GM12878 (cell line): ENCODE data around the gene CMTM1.

Experiments used
- CTCF ChIP-seq, 3 experiments: IDR thresholded peaks in 2 of 3; conservative IDR thresholded peaks in 1 of 3; 2 replicates each; pipeline ENCODE4 v1.5.1; 2011; ENCODE audit warnings: low read depth in 3 of 3, low read length in 3 of 3, mild to moderate bottlenecking in 3 of 3, control low read depth in 2 of 3, moderate library complexity in 2 of 3, inconsistent platforms in 1 of 3, mixed read lengths in 1 of 3; ENCODE audit not compliant: control insufficient read depth in 2 of 3, insufficient read depth in 1 of 3; ENCODE audit errors: extremely low read depth in 1 of 3
- REST ChIP-seq: IDR thresholded peaks from 2 replicates; pipeline ENCODE4 v1.6.1; 2012; ENCODE audit warnings: mild to moderate bottlenecking, low read depth, low read length
- TF ChIP-seq, protein P1 (sequence below): fragments of 450-650 bp; conservative IDR thresholded peaks from 2 replicates; pipeline ENCODE4 v1.6.1; 2017; ENCODE audit warnings: mild to moderate bottlenecking, moderate library complexity
- TF ChIP-seq, protein P2 (sequence below): fragments of 450-650 bp; IDR thresholded peaks from 2 replicates; pipeline ENCODE4 v1.6.1; 2017; ENCODE audit warnings: mild to moderate bottlenecking, moderate library complexity

DNA sequence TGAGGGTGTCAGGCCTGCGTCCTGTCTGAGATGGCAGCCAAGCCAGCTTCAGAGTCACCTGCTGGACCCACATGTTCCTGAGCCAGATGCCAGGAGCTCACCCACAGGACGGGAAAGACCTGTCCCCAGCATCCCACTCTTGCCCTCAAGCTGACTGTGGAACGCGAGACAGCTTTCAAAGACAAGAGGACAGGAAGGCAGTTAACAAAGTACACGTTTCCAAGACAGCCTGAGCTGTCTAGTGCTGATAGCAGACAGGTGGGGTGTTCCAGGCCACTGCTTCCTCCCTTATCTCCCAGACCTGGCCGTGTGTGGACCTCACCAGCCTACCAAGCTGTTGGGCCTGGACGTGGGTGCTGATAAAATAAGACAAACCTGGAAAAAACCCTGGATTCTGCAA lies 51.5 kb downstream of the CMTM1 start:
- TF ChIP-seq, protein P1, sequence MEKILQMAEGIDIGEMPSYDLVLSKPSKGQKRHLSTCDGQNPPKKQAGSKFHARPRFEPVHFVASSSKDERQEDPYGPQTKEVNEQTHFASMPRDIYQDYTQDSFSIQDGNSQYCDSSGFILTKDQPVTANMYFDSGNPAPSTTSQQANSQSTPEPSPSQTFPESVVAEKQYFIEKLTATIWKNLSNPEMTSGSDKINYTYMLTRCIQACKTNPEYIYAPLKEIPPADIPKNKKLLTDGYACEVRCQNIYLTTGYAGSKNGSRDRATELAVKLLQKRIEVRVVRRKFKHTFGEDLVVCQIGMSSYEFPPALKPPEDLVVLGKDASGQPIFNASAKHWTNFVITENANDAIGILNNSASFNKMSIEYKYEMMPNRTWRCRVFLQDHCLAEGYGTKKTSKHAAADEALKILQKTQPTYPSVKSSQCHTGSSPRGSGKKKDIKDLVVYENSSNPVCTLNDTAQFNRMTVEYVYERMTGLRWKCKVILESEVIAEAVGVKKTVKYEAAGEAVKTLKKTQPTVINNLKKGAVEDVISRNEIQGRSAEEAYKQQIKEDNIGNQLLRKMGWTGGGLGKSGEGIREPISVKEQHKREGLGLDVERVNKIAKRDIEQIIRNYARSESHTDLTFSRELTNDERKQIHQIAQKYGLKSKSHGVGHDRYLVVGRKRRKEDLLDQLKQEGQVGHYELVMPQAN, result no peak
- TF ChIP-seq, protein P2, sequence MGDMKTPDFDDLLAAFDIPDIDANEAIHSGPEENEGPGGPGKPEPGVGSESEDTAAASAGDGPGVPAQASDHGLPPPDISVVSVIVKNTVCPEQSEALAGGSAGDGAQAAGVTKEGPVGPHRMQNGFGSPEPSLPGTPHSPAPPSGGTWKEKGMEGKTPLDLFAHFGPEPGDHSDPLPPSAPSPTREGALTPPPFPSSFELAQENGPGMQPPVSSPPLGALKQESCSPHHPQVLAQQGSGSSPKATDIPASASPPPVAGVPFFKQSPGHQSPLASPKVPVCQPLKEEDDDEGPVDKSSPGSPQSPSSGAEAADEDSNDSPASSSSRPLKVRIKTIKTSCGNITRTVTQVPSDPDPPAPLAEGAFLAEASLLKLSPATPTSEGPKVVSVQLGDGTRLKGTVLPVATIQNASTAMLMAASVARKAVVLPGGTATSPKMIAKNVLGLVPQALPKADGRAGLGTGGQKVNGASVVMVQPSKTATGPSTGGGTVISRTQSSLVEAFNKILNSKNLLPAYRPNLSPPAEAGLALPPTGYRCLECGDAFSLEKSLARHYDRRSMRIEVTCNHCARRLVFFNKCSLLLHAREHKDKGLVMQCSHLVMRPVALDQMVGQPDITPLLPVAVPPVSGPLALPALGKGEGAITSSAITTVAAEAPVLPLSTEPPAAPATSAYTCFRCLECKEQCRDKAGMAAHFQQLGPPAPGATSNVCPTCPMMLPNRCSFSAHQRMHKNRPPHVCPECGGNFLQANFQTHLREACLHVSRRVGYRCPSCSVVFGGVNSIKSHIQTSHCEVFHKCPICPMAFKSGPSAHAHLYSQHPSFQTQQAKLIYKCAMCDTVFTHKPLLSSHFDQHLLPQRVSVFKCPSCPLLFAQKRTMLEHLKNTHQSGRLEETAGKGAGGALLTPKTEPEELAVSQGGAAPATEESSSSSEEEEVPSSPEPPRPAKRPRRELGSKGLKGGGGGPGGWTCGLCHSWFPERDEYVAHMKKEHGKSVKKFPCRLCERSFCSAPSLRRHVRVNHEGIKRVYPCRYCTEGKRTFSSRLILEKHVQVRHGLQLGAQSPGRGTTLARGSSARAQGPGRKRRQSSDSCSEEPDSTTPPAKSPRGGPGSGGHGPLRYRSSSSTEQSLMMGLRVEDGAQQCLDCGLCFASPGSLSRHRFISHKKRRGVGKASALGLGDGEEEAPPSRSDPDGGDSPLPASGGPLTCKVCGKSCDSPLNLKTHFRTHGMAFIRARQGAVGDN, result no peak
- TF ChIP-seq CTCF (IDR thresholded peaks at IDR 0.05 in 2 of 3, conservative IDR thresholded peaks at IDR 0.05 in 1 of 3; ENCODE audit: control insufficient read depth in 2 of 3, extremely low read depth in 1 of 3, insufficient read depth in 1 of 3, low read depth in 3 of 3, low read length in 3 of 3) (no peak), REST (no peak)
